ENCODE data around the gene RPA1. TPM values are rescaled to one million over a fixed set of nuclear protein-coding genes. Genes with fewer than 3 reads are reported as not detected.
A peak's percentile ranks its signal among the peaks of the same experiment; 100 is the strongest.
"Not testable (repeated sequence)": the region's sequence is repeated elsewhere in the genome, so short reads cannot be mapped to it uniquely, and the experiment has no call there.

RPA1 gene
- total RNA-seq, 1 donor from 2014 or later, result 46.0 TPM

GRCh38 chr17:1809815-1810214 lies 20.0 kb upstream of the RPA1 start:
- ATAC-seq; DNase-seq; intact Hi-C loops (cut with micrococcal nuclease): not testable (repeated sequence)

- ATAC-seq, result no peak
- DNase-seq, result no peak
- intact Hi-C loops (cut with micrococcal nuclease), result no loop called here
Measured at GRCh38 chr17:1810450-1811103, 19.2 kb upstream of the RPA1 start.

- intact Hi-C loops (cut with micrococcal nuclease), result no loop called here
- ATAC-seq (no peak), DNase-seq (no peak)
Measured at GRCh38 chr17:1813088-1813487, 16.7 kb upstream of the RPA1 start.

- intact Hi-C loops (cut with micrococcal nuclease), result no loop called here
- ATAC-seq (no peak), DNase-seq (no peak)
Measured at GRCh38 chr17:1820528-1821252, 9.1 kb upstream of the RPA1 start.

GRCh38 chr17:1829216-1829591 lies 601 bp upstream of the RPA1 start:
- DNase-seq, result no peak
- ATAC-seq, result peak; percentile 39

GRCh38 chr17:1830288-1830687 lies 483 bp downstream of the RPA1 start:
- ATAC-seq, result no peak
- intact Hi-C loops (cut with micrococcal nuclease), result no loop called here
- DNase-seq, result no peak

More at GRCh38 chr17:1829216-1829591, 601 bp upstream of the RPA1 start:
- intact Hi-C loops (cut with micrococcal nuclease), result loop anchor here (2.0 kb wide), 1 partner anchor 42 kb away; no protein-coding TSS in a partner anchor

GRCh38 chr17:1834380-1835149 lies 4.8 kb downstream of the RPA1 start:
- DNase-seq, result no peak
- ATAC-seq, result no peak
- intact Hi-C loops (cut with micrococcal nuclease), result no loop called here

- no peak for DNase-seq
- ATAC-seq, result no peak
- intact Hi-C loops (cut with micrococcal nuclease), result no loop called here
Measured at GRCh38 chr17:1839516-1839915, 9.7 kb downstream of the RPA1 start.

GRCh38 chr17:1843947-1844346 lies 14.1 kb downstream of the RPA1 start:
- DNase-seq, result no peak
- peak; percentile 21 for ATAC-seq
- intact Hi-C loops (cut with micrococcal nuclease), result no loop called here

- ATAC-seq, result peak; percentile 97
- peak; percentile 67 for DNase-seq
- intact Hi-C loops (cut with micrococcal nuclease), result no loop called here
Measured at GRCh38 chr17:1847191-1847590, 17.4 kb downstream of the RPA1 start.

- intact Hi-C loops (cut with micrococcal nuclease), result no loop called here
- no peak for DNase-seq
Measured at GRCh38 chr17:1852327-1852726, 22.5 kb downstream of the RPA1 start.

GRCh38 chr17:1853698-1854097 lies 23.9 kb downstream of the RPA1 start:
- no peak for DNase-seq
- ATAC-seq, result no peak
- intact Hi-C loops (cut with micrococcal nuclease), result no loop called here

More at GRCh38 chr17:1852327-1852726, 22.5 kb downstream of the RPA1 start:
- no peak for ATAC-seq

- DNase-seq; ATAC-seq; intact Hi-C loops (cut with micrococcal nuclease): not testable (repeated sequence)
Measured at GRCh38 chr17:1856462-1856861, 26.7 kb downstream of the RPA1 start.

- intact Hi-C loops (cut with micrococcal nuclease), result no loop called here
- peak; percentile 66 for ATAC-seq
- no peak for DNase-seq
Measured at GRCh38 chr17:1860978-1861377, 31.2 kb downstream of the RPA1 start.

- peak; percentile 50 for DNase-seq
- intact Hi-C loops (cut with micrococcal nuclease), result no loop called here
Measured at GRCh38 chr17:1861391-1862010, 31.7 kb downstream of the RPA1 start.

GRCh38 chr17:1865252-1866037 lies 35.6 kb downstream of the RPA1 start:
- ATAC-seq, result peak; percentile 31
- intact Hi-C loops (cut with micrococcal nuclease), result no loop called here
- no peak for DNase-seq

More at GRCh38 chr17:1861391-1862010, 31.7 kb downstream of the RPA1 start:
- ATAC-seq, result peak; percentile 74

- DNase-seq (no peak), ATAC-seq (no peak)
- intact Hi-C loops (cut with micrococcal nuclease), result no loop called here
Measured at GRCh38 chr17:1867307-1867706, 37.5 kb downstream of the RPA1 start.

GRCh38 chr17:1868090-1868489 lies 38.3 kb downstream of the RPA1 start:
- ATAC-seq (no peak), DNase-seq (no peak)
- intact Hi-C loops (cut with micrococcal nuclease), result no loop called here

- ATAC-seq (no peak), DNase-seq (no peak)
- intact Hi-C loops (cut with micrococcal nuclease), result no loop called here
Measured at GRCh38 chr17:1870592-1870991, 40.8 kb downstream of the RPA1 start.
